Mammary microvascular endothelial cell (primary cell): ENCODE measurements around the gene SEMA4C. TPM values are rescaled to one million over a fixed set of nuclear protein-coding genes. Genes with fewer than 3 reads are reported as not detected.

Experiments
- total RNA-seq: library from RNA; depleted of rRNA; stranded (reverse); fragments of >200 nt; gene quantifications from 2 replicates; pipeline ENCODE4 v1.2.3, GENCODE V29; 2015

SEMA4C gene, protein sequence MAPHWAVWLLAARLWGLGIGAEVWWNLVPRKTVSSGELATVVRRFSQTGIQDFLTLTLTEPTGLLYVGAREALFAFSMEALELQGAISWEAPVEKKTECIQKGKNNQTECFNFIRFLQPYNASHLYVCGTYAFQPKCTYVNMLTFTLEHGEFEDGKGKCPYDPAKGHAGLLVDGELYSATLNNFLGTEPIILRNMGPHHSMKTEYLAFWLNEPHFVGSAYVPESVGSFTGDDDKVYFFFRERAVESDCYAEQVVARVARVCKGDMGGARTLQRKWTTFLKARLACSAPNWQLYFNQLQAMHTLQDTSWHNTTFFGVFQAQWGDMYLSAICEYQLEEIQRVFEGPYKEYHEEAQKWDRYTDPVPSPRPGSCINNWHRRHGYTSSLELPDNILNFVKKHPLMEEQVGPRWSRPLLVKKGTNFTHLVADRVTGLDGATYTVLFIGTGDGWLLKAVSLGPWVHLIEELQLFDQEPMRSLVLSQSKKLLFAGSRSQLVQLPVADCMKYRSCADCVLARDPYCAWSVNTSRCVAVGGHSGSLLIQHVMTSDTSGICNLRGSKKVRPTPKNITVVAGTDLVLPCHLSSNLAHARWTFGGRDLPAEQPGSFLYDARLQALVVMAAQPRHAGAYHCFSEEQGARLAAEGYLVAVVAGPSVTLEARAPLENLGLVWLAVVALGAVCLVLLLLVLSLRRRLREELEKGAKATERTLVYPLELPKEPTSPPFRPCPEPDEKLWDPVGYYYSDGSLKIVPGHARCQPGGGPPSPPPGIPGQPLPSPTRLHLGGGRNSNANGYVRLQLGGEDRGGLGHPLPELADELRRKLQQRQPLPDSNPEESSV
- total RNA-seq: 2.4 and 6.0 TPM in 2 replicates

DNA sequence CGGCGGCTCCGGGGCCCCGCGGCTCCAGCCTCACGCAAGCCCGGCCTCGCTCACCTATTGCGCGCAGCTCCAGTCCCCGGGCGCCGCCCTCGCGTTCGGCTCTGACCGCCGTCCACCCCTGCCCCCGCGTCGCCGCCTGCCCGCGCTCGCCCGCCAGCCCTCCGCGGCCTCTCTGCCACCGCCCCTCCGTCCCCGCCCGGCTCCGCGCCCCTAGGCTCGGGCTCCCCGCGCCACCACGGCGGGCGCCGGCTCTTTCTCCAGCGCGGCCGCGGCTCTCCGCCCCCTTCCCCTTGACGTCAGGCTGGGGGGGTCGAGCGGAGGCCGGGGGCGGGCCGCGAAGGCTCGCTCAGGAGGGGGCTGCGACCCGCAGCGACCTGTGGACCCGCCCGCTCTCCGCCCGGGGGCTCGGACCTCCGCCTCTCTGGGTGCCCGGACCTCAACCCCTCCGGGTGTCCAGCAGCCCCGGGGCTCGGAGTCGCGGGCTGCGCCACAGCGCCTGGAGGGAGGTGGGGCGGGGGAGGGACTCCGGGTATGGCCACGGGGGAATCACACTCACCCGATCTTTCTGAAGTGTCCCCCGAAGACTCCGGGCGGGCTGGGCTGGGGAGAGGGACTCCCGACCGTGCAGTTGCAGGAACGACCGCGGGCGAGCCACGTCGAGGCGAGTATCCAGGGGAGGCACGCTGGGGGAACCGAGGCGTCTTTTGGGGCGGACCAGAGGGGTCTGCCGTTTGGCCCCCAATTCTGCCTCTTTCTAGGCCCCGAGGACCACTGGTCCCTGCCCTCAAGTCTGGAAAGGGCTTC is at the start of gene SEMA4C:
Gene SEMA4C (minus strand): TSS at position 259 of the 804 bp plus-strand sequence. CDS start 2,194 bp downstream, outside the sequence.

DNA sequence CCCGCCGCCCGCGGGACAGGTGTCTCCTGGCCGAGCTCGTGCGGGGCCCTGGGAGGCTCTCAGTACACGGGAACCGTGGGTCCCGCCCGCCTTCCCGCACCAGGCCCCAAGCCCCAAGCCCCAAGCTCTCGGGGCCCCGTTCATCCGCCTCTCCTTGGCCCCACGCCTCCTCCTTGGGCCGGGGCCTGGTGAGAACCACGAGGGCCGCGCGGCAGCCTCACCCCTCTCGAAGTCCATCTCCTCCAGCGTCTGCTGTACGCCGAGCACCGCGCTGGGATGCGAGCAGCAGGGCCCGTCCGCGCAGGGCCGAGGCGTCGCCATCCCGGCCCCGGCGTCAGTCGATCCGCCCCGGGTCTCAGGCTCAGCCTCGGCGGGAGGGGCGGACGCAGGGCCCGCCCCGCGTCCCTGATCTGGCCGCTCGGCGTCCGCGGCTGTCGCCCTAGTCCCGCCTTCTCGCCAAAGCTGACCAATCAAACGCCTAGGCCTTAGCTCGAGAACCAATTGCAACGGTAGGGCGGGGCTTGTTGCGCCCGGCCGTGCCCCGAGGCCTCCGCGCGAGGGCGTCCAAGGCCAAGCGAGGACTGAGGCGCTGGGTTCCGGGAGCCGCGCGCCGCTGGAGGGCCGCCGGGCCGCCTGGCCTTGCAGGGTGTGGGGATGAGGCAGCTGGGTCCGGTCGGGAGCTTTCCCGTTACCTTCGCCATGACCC is 12.1 kb downstream of the SEMA4C start, which contains the start of gene ANKRD39:
Gene ANKRD39 (minus strand): TSS at position 350 of the 706 bp plus-strand sequence. CDS start 29 bp downstream, at position 321.

DNA sequence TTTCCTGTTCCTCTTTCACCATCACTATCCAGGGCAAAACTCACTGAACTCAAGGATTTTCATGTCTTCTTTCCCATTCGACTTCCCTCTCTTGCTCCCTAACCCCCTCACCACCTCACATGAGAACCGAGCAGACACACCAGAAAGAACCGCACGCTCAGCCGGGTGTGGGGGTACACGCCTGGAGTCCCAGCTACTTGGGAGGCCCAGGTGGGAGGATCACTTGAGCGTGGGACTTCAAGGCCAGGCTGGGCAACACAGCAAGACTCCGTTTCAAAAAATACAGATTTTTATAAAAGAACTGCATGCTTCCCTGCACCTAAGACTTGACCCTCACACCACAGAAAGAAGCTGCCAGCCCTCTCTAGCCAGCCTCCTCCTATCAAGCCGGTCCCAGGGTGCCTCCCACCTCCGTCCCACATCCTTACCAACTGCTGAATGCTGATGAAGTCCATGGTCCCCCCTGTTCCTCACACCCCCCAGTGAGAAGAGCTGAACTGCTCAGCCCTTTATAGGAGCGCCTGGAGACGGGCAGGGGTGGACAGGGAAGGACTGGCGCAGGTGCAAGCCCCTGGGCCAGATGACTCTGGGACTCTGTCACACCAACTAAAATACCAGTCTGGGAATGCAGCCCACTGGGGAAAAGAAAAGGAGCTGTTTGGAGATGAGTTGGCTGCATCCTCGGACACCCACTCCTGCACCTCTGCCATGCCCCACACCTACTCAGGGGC is 26.2 kb downstream of the SEMA4C start, which contains the start of gene ANKRD23:
Gene ANKRD23 (minus strand): TSS at position 484 of the 731 bp plus-strand sequence. CDS start 29 bp downstream, at position 455.

DNA sequence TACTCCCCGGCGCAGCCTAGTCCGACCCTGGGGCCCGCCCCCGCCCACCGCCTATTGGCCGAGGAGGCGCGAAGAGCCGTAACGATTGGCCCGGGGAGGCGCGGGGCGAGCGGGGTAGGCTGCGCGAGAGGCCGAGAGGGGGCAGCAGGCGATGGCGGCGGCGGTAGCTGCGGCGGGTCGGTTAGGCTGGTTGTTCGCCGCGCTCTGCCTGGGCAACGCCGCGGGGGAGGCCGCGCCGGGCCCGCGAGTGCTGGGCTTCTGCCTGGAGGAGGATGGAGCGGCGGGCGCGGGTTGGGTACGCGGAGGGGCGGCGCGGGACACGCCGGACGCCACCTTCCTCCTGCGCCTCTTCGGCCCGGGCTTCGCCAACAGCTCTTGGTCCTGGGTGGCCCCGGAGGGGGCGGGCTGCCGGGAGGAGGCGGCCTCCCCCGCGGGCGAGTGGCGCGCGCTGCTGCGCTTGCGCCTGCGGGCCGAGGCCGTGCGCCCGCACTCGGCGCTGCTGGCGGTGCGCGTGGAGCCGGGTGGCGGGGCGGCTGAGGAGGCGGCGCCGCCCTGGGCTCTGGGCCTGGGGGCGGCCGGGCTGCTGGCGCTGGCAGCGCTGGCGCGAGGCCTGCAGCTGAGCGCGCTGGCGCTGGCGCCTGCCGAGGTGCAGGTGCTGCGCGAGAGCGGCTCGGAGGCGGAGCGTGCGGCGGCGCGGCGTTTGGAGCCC is 53.6 kb downstream of the SEMA4C start, which contains the start of gene CNNM3:
Gene CNNM3 (plus strand): TSS at position 142 of the 709 bp plus-strand sequence. CDS start 10 bp downstream, at position 152.

Other genes starting within 250 kb of the SEMA4C start
- gene KANSL3, start 231.8 kb downstream of the SEMA4C start, total RNA-seq: 18.8 and 23.1 TPM in 2 replicates
- not detected in 2 replicates for gene FER1L5, start 227.3 kb downstream of the SEMA4C start, total RNA-seq
- gene LMAN2L, start 130.0 kb downstream of the SEMA4C start, total RNA-seq: 16.8 and 19.4 TPM in 2 replicates
- 2.9 and 3.5 TPM in 2 replicates for gene CNNM4, start 109.2 kb downstream of the SEMA4C start, total RNA-seq
- 3.9 and 5.1 TPM in 2 replicates for gene CNNM3, start 53.8 kb downstream of the SEMA4C start, total RNA-seq
- gene ANKRD23, start 26.1 kb downstream of the SEMA4C start, total RNA-seq: 0.20 TPM in 1 of 2 replicates, not detected in the other
- gene ANKRD39, start 12.1 kb downstream of the SEMA4C start, total RNA-seq: 18.3 and 26.5 TPM in 2 replicates
- not detected in 2 replicates for gene FAM178B, start 116.5 kb upstream of the SEMA4C start, total RNA-seq
- gene FAHD2B, start 224.8 kb upstream of the SEMA4C start, total RNA-seq: 3.2 and 4.6 TPM in 2 replicates
- gene ANKRD36, start 243.1 kb upstream of the SEMA4C start, total RNA-seq: 8.2 and 8.3 TPM in 2 replicates